Upper lobe of right lung (tissue), 1 donor: ENCODE measurements around the gene TACC2. TPM values are rescaled to one million over a fixed set of nuclear protein-coding genes. Genes with fewer than 3 reads are reported as not detected.

Experiments used
- ATAC-seq: fragments of 200-7000 bp; cut with Tn5 transposase; one replicate; pipeline ENCODE4 v1.9.1; 2020; ENCODE audit warnings: mild to moderate bottlenecking, moderate library complexity
- DNase-seq: peaks from one replicate; pipeline ENCODE4 v3.0.0-alpha.2; 2020
- H3K27ac ChIP-seq: fragments of 200-600 bp; one replicate; pipeline ENCODE4 v1.8.0; 2022
- H3K27me3 ChIP-seq: fragments of 200-600 bp; one replicate; pipeline ENCODE4 v1.8.0; 2022; ENCODE audit warnings: mild to moderate bottlenecking
- H3K36me3 ChIP-seq: fragments of 200-600 bp; one replicate; pipeline ENCODE4 v1.8.0; 2022
- H3K4me1 ChIP-seq: fragments of 200-600 bp; one replicate; pipeline ENCODE4 v1.8.0; 2022
- H3K4me3 ChIP-seq: fragments of 200-600 bp; one replicate; pipeline ENCODE4 v1.8.0; 2022; ENCODE audit warnings: mild to moderate bottlenecking
- H3K9me3 ChIP-seq: fragments of 200-600 bp; one replicate; pipeline ENCODE4 v1.8.0; 2022
- CTCF ChIP-seq: fragments of 200-600 bp; IDR thresholded peaks from one replicate; pipeline ENCODE4 v1.8.0; 2022; ENCODE audit warnings: antibody characterized with exemption
- intact Hi-C: fragments of 100-400 bp; cut with DNase I; formaldehyde crosslinking; loops from one replicate; pipeline ENCODE4 v1.11.0; 2022
- total RNA-seq: library from RNA; stranded (reverse); fragmentation: NEBNext Ultra II Directional; extraction: Animal tissue kit (Norgen Biotek cat#: 25700); gene quantifications from one replicate; pipeline ENCODE4 v1.2.1, GENCODE V29; 2021
- donor health status: DM: no; HTN: yes; CAD: no; lungs with severe emphysema.

The TACC2 gene
- total RNA-seq, 1 donor from 2014 or later: 236 TPM

- TF ChIP-seq CTCF: no peak
- no peaks in the 10 kb centered on the region for H3K27me3 ChIP-seq
- peaks cover 15% of the 10 kb centered on the region for H3K36me3 ChIP-seq
- peaks cover 13% of the 10 kb centered on the region for H3K4me1 ChIP-seq
- no peak overlapping the region for H3K27ac ChIP-seq
- intact Hi-C loops: no loop called here
- no peak overlapping the region for H3K4me3 ChIP-seq
- no peaks in the 10 kb centered on the region for H3K9me3 ChIP-seq
- DNase-seq (no peak), ATAC-seq (no peak)
Observed at GRCh38 chr10:122130474-122131110, 141.6 kb downstream of the TACC2 start.

GRCh38 chr10:122132331-122132755, 143.4 kb downstream of the TACC2 start:
- TF ChIP-seq CTCF: no peak
- intact Hi-C loops: no loop called here
- peaks cover 15% of the 10 kb centered on the region for H3K36me3 ChIP-seq
- H3K9me3 ChIP-seq: no peaks in the 10 kb centered on the region
- no peaks in the 10 kb centered on the region for H3K27me3 ChIP-seq
- H3K4me3 ChIP-seq: no peak overlapping the region
- DNase-seq (no peak), ATAC-seq (no peak)
- H3K4me1 ChIP-seq: peaks cover 5% of the 10 kb centered on the region
- H3K27ac ChIP-seq: no peak overlapping the region

GRCh38 chr10:122132882-122133565, 144.1 kb downstream of the TACC2 start:
- H3K9me3 ChIP-seq: no peaks in the 10 kb centered on the region
- no peak for TF ChIP-seq CTCF
- intact Hi-C loops: no loop called here
- H3K27ac ChIP-seq: no peak overlapping the region
- H3K4me1 ChIP-seq: no peaks in the 10 kb centered on the region
- no peak overlapping the region for H3K4me3 ChIP-seq
- no peak for ATAC-seq
- peaks cover 15% of the 10 kb centered on the region for H3K36me3 ChIP-seq
- no peaks in the 10 kb centered on the region for H3K27me3 ChIP-seq
- no peak for DNase-seq

GRCh38 chr10:122135251-122136025, 146.5 kb downstream of the TACC2 start:
- Histone ChIP-seq H3K27ac (no peak overlapping the region), H3K36me3 (peaks cover 15% of the 10 kb centered on the region), H3K27me3 (no peaks in the 10 kb centered on the region), H3K9me3 (no peaks in the 10 kb centered on the region), H3K4me1 (peaks cover 21% of the 10 kb centered on the region), H3K4me3 (no peak overlapping the region)
- intact Hi-C loops: no loop called here
- no peak for TF ChIP-seq CTCF
- ATAC-seq: peak; percentile 7
- no peak for DNase-seq

- intact Hi-C loops: no loop called here
- Histone ChIP-seq H3K4me1 (peaks cover 45% of the 10 kb centered on the region), H3K9me3 (no peaks in the 10 kb centered on the region), H3K27ac (peak overlapping the region; percentile 17), H3K4me3 (no peak overlapping the region), H3K27me3 (no peaks in the 10 kb centered on the region), H3K36me3 (peaks cover 7% of the 10 kb centered on the region)
- no peak for DNase-seq
- TF ChIP-seq CTCF: no peak
- ATAC-seq: no peak
Observed at GRCh38 chr10:122138831-122139625, 150.1 kb downstream of the TACC2 start.
